Endodermal cell (in vitro differentiated cells): ENCODE measurements around the gene ARFGEF3. TPM values are rescaled to one million over a fixed set of nuclear protein-coding genes. Genes with fewer than 3 reads are reported as not detected.

Source experiments
- DNase-seq: peaks from one replicate; pipeline ENCODE4 v3.0.0-alpha.2; 2017
- H3K27ac ChIP-seq: 2 replicates; pipeline ENCODE4 v1.5.1; 2013; ENCODE audit warnings: mild to moderate bottlenecking, low read depth, low read length, moderate library complexity
- H3K27me3 ChIP-seq: 2 replicates; pipeline ENCODE4 v1.6.1; 2013; ENCODE audit warnings: mild to moderate bottlenecking, low read length, moderate library complexity; ENCODE audit not compliant: insufficient read depth, control insufficient read depth, poor library complexity, severe bottlenecking
- H3K36me3 ChIP-seq: 2 replicates; pipeline ENCODE4 v1.7.0; 2013; ENCODE audit warnings: mild to moderate bottlenecking, low read length, moderate library complexity; ENCODE audit not compliant: control insufficient read depth, insufficient read depth
- H3K4me1 ChIP-seq: one replicate; pipeline ENCODE4 v1.7.0; 2013; ENCODE audit warnings: low read length; ENCODE audit not compliant: control insufficient read depth, insufficient read depth
- H3K4me3 ChIP-seq: 2 replicates; pipeline ENCODE4 v1.5.1; 2013; ENCODE audit warnings: mild to moderate bottlenecking, low read length, moderate library complexity
- H3K9ac ChIP-seq: 2 replicates; pipeline ENCODE4 v1.6.1; 2013; ENCODE audit warnings: mild to moderate bottlenecking, low read length, moderate library complexity; ENCODE audit not compliant: poor library complexity, severe bottlenecking; ENCODE audit errors: extremely low read depth
- H3K9me3 ChIP-seq: 2 replicates; pipeline ENCODE4 v1.6.1; 2013; ENCODE audit warnings: mild to moderate bottlenecking, low read length, moderate library complexity; ENCODE audit not compliant: control insufficient read depth
- H3K27ac Mint-ChIP-seq: 2 replicates; pipeline ENCODE4 v1.8.0; 2020; ENCODE audit warnings: mixed read lengths
- H3K27me3 Mint-ChIP-seq: 2 replicates; pipeline ENCODE4 v1.8.0; 2021; ENCODE audit warnings: mild to moderate bottlenecking, mixed read lengths; ENCODE audit not compliant: insufficient read depth
- H3K36me3 Mint-ChIP-seq: 2 replicates; pipeline ENCODE4 v1.8.0; 2020; ENCODE audit warnings: low read depth, mixed read lengths
- H3K4me1 Mint-ChIP-seq: 2 replicates; pipeline ENCODE4 v1.8.0; 2020; ENCODE audit warnings: mixed read lengths
- H3K4me3 Mint-ChIP-seq: 2 replicates; pipeline ENCODE4 v1.8.0; 2020; ENCODE audit warnings: mild to moderate bottlenecking, moderate library complexity, mixed read lengths
- H3K9me3 Mint-ChIP-seq: 2 replicates; pipeline ENCODE4 v1.8.0; 2020; ENCODE audit warnings: mild to moderate bottlenecking, mixed read lengths
- WGBS, 2 experiments: methylation state at CpG; one replicate each; pipeline versions ENCODE4 v1.1.5 to v1.1.7; 2013; ENCODE audit warnings: missing lambda C conversion rate in 2 of 2, mixed read lengths in 1 of 2; ENCODE audit not compliant: insufficient coverage in 1 of 2, insufficient read length in 1 of 2; 5-methylcytosine and 5-hydroxymethylcytosine counted together
- total RNA-seq, 2 donors: library from RNA; stranded (reverse); fragmentation: NEBNext Ultra II Directional in 1 of 2; extraction: Animal tissue kit (Norgen Biotek cat#: 25700) in 1 of 2; gene quantifications; 2 replicates in 1 of 2; 3 replicates in 1 of 2; pipeline ENCODE4 v1.2.1, GENCODE V29; 2021
- TF ChIP-seq, protein P1 (sequence below): fragments of 200-600 bp; sonication (generic); conservative IDR thresholded peaks from 2 replicates; pipeline ENCODE4 v1.5.0; 2021; ENCODE audit warnings: antibody characterized with exemption, mild to moderate bottlenecking

Gene ARFGEF3
- total RNA-seq, 2 donors from 2014 or later: 10.9 to 14.3 TPM

DNA sequence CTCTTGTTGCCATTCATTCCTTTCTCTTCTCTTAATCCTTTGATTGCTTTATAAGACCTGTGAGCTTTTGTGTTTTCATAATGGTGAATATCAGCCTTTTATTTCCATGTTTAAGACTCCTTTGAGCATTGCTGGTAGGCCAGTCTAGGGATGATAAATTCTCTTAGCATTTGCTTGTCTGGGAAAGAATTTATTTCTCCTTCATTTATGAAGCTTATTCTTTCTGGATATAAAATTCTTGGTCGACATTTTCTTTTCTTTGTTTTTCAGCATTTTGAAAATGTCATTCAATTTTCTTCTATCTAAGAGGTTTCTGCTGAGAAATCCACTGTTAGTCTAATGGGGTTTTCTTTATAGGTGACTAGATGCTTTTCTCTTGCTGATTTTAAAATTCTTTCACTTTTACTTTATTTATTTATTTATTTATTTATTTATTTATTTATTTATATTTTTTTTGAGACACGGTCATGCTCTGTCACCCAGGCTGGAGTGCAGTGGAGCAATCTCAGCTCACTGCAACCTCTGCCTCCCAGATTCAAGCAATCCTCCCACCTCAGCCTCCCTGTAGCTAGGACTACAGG lies 15.0 kb downstream of the ARFGEF3 start:
- H3K36me3 Mint-ChIP-seq: peaks cover 22% of the 10 kb centered on the region
- 96% methylated on average over 2 of the region's 2 CpGs; no CpG with 5 or more reads in 1 of the 2 experiments for WGBS, 2 experiments

DNA sequence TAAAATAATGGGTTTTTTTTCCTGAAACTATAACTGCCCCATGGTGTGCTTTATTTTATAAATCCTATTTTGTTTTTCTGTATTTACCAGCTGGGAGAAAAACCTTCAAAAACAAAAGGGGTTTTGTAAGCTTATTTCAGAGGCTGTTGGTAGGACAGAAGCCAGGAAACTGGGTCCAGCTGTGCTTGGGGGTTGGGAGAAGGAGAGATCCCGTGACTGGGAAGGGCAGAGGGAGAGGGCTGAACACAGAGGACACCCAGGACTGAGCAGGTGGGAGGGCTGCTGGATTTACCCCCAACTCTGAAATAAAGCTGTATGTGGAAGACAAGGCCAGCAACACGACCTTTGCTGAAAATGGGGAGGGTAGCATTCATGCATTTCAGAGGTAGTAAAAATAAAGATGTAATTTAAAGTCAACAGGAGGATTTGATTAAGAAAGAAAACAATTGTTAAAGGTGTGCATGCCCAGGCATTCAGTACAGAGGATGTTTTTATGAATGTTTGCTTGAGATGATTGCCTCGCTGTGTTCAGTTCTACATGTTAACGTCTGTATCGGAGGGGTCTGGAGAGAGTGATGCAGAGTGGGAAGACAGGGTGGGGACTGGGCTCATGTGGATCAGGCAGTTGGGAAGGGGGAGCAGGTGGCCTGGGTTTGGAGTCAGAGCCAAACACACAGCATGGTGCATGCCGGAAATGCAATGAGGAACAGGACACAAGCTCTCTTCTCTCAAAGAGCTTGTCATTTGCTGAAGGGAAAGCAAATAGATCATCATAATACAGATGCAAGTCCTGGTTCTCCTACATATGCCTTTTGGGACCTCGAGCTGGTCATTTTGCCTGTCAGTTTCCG lies 21.4 kb downstream of the ARFGEF3 start:
- no peaks in the 10 kb centered on the region for H3K27me3 ChIP-seq
- peaks cover 14% of the 10 kb centered on the region for H3K4me1 ChIP-seq
- TF ChIP-seq, protein P1, sequence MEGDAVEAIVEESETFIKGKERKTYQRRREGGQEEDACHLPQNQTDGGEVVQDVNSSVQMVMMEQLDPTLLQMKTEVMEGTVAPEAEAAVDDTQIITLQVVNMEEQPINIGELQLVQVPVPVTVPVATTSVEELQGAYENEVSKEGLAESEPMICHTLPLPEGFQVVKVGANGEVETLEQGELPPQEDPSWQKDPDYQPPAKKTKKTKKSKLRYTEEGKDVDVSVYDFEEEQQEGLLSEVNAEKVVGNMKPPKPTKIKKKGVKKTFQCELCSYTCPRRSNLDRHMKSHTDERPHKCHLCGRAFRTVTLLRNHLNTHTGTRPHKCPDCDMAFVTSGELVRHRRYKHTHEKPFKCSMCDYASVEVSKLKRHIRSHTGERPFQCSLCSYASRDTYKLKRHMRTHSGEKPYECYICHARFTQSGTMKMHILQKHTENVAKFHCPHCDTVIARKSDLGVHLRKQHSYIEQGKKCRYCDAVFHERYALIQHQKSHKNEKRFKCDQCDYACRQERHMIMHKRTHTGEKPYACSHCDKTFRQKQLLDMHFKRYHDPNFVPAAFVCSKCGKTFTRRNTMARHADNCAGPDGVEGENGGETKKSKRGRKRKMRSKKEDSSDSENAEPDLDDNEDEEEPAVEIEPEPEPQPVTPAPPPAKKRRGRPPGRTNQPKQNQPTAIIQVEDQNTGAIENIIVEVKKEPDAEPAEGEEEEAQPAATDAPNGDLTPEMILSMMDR: no peak
- H3K9me3 ChIP-seq: no peaks in the 10 kb centered on the region
- WGBS, 2 experiments: 56 to 62% methylated on average over 7 to 8 of the region's 8 CpGs
- DNase-seq: peak; percentile 52
- Mint-ChIP-seq H3K27ac (peak overlapping the region; percentile 49), H3K36me3 (peaks cover 3% of the 10 kb centered on the region), H3K4me3 (no peak overlapping the region), H3K27me3 (no peaks in the 10 kb centered on the region), H3K4me1 (peaks cover 16% of the 10 kb centered on the region), H3K9me3 (peaks cover 3% of the 10 kb centered on the region)
- H3K27ac ChIP-seq: no peak overlapping the region
- H3K4me3 ChIP-seq: no peak overlapping the region
- no peaks in the 10 kb centered on the region for H3K36me3 ChIP-seq
- H3K9ac ChIP-seq: no peak overlapping the region

More for the DNA sequence above, 15.0 kb downstream of the ARFGEF3 start:
- Histone ChIP-seq H3K4me1 (no peaks in the 10 kb centered on the region), H3K4me3 (no peak overlapping the region), H3K9me3 (peaks cover 16% of the 10 kb centered on the region), H3K27me3 (no peaks in the 10 kb centered on the region), H3K27ac (no peak overlapping the region), H3K36me3 (no peaks in the 10 kb centered on the region), H3K9ac (no peak overlapping the region)
- TF ChIP-seq, protein P1: no peak
- DNase-seq: no peak
- Mint-ChIP-seq H3K27ac (no peak overlapping the region), H3K27me3 (no peaks in the 10 kb centered on the region), H3K9me3 (peaks cover 24% of the 10 kb centered on the region), H3K4me1 (peaks cover 4% of the 10 kb centered on the region), H3K4me3 (no peak overlapping the region)

DNA sequence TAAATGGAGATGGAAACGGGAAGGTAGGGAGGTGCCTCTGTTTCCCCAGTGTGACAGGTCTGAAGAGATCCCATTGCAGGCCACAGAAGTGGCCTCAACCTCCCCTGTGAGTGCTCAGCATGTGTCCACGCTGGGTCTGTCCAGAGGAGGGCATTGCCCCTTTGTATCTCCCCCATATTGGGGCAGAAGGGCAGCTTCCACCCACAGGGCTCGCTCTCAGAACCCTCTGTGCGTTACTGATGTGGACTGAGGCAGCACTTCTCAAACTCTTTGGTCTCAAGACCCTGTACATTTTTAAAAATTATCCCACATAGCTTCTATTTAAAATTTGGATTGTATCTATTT lies 22.0 kb downstream of the ARFGEF3 start:
- H3K9ac ChIP-seq: no peak overlapping the region
- H3K4me1 Mint-ChIP-seq: peaks cover 22% of the 10 kb centered on the region
- H3K4me1 ChIP-seq: peaks cover 14% of the 10 kb centered on the region
- H3K27ac ChIP-seq: no peak overlapping the region
- H3K36me3 ChIP-seq: no peaks in the 10 kb centered on the region
- H3K36me3 Mint-ChIP-seq: no peaks in the 10 kb centered on the region
- H3K4me3 Mint-ChIP-seq: no peak overlapping the region
- H3K27ac Mint-ChIP-seq: no peak overlapping the region
- no peaks in the 10 kb centered on the region for H3K27me3 ChIP-seq
- no peak for DNase-seq
- no peaks in the 10 kb centered on the region for H3K9me3 ChIP-seq
- no peaks in the 10 kb centered on the region for H3K27me3 Mint-ChIP-seq
- TF ChIP-seq, protein P1: no peak
- H3K4me3 ChIP-seq: no peak overlapping the region
- WGBS, 2 experiments: 88 to 93% methylated on average over 1 to 4 of the region's 4 CpGs
- H3K9me3 Mint-ChIP-seq: no peaks in the 10 kb centered on the region
